Transverse colon (tissue), 3 donors: ENCODE data around the gene NRXN2.

ENCODE experiments used
- EP300 ChIP-seq: sonication (generic); formaldehyde crosslinking; IDR thresholded peaks from one replicate; pipeline ENCODE4 v1.6.1; 2017; ENCODE audit warnings: antibody characterized with exemption, low read depth
- TF ChIP-seq, protein P1 (sequence below), 5 experiments: fragments of 200-600 bp in 3 of 5; fragments of 450-650 bp in 2 of 5; sonication (generic) in 3 of 5; IDR thresholded peaks; 1 replicate in 2 of 5; 2 replicates in 3 of 5; pipeline ENCODE4 v1.5.1; 2016 to 2017; ENCODE audit warnings: antibody characterized with exemption in 5 of 5, inconsistent platforms in 3 of 5, mild to moderate bottlenecking in 2 of 5, moderate library complexity in 1 of 5

DNA sequence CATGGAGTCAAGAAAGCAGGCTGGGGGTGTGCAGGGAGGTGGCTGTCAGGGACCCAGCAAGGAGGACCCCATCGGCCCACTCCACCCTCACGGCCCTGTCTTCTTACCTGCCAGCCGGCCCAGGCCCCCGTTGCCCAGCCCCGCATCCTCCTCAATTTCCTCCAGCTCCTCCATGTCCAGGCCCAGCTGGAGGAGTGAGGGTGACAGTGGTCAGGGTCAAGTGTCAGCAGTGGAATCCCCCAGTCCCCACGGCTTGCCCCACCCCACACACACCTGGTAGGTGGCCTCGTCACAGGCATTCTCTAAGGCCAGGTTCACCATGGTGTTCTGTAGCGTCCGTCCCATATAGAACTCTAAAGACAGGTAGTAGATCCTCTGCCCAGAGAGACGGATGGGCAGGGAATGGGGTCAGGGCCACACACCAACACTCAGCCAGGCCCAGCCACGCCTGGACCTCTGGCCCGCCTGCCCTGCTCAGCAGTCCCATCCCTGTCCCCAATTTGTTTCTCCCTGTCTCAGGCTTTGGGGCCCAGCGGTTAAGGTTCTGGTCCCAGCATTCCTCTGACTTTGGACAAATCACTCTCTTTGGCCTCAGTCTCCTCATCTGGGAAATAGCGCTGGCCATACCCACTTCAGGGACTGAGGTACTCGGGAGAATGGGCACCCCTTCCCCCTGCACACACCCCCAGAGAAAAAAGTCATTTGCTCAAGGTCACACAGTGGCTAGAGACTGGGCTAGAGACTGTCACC is 35.5 kb upstream of the NRXN2 start:
- TF ChIP-seq, protein P1, sequence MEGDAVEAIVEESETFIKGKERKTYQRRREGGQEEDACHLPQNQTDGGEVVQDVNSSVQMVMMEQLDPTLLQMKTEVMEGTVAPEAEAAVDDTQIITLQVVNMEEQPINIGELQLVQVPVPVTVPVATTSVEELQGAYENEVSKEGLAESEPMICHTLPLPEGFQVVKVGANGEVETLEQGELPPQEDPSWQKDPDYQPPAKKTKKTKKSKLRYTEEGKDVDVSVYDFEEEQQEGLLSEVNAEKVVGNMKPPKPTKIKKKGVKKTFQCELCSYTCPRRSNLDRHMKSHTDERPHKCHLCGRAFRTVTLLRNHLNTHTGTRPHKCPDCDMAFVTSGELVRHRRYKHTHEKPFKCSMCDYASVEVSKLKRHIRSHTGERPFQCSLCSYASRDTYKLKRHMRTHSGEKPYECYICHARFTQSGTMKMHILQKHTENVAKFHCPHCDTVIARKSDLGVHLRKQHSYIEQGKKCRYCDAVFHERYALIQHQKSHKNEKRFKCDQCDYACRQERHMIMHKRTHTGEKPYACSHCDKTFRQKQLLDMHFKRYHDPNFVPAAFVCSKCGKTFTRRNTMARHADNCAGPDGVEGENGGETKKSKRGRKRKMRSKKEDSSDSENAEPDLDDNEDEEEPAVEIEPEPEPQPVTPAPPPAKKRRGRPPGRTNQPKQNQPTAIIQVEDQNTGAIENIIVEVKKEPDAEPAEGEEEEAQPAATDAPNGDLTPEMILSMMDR (IDR thresholded peaks at IDR 0.05), result no peak
- no peak for TF ChIP-seq EP300
